AG04450 (cell line): ENCODE measurements around the gene KRT35. TPM values are rescaled to one million over a fixed set of nuclear protein-coding genes. Genes with fewer than 3 reads are reported as not detected.

Experiments
- CTCF ChIA-PET: fragments of 300-600, 350-600 bp; formaldehyde crosslinking; extraction: SDS; loops from one replicate; lab custom pipeline; 2022; ENCODE audit warnings: antibody characterized with exemption, inconsistent platforms; lab: Charles Lee
- POLR2A ChIA-PET: fragments of 350-600 bp; formaldehyde crosslinking; extraction: SDS; loops from one replicate; lab custom pipeline; 2021; ENCODE audit warnings: antibody characterized with exemption, inconsistent platforms; lab: Yijun Ruan, JAX
- DNase-seq: peaks from one replicate; pipeline ENCODE4 v3.0.0-alpha.2; 2011; ENCODE audit warnings: low read depth, low spot score
- H3K27ac ChIP-seq: one replicate; pipeline ENCODE4 v1.5.1; 2012; ENCODE audit warnings: low read depth, low read length, control low read depth
- H3K27me3 ChIP-seq: one replicate; pipeline ENCODE4 v1.6.0; 2012; ENCODE audit warnings: low read length; ENCODE audit not compliant: control insufficient read depth, insufficient read depth
- H3K4me3 ChIP-seq: 2 replicates; pipeline ENCODE4 v1.5.1; 2011; ENCODE audit warnings: mild to moderate bottlenecking, low read depth, low read length, control low read depth
- H3K9me3 ChIP-seq: 2 replicates; pipeline ENCODE4 v1.5.1; 2012; ENCODE audit warnings: low read length; ENCODE audit not compliant: control insufficient read depth, insufficient read depth
- polyA plus RNA-seq: library from polyadenylated mRNA; depleted of rRNA; stranded (reverse); fragments of >200 nt; gene quantifications from 2 replicates; pipeline ENCODE4 v1.2.3, GENCODE V29; 2011
- TF ChIP-seq, protein P1 (sequence below): IDR thresholded peaks from 2 replicates; pipeline ENCODE4 v1.5.1; 2011; ENCODE audit warnings: low read depth, low read length, control low read depth, inconsistent platforms

KRT35 gene
- polyA plus RNA-seq, 1 experiment = not detected

DNA sequence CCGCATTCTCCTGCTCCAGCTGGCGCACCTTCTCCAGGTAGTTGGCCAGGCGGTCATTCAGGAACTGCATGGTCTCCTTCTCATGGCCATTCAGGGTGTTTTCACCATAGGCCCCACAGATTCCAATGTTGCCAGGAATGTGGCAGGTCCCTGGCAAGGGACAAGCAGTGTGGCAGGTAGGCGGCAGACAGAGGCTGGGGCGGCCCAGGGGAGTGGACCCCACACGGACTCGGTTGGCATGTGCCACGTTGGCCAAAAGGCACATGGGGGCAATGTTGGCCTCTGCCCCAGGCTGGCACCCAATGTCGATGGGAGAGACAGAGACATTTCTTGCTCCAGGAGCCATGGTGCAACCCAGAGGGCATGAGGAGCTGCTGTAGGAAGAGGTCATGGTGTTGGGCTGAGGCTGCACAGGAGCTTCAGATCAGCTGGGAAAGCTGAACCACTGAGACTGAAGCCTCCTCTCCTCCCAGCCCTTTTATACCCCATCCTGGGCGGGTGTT lies 40.4 kb downstream of the KRT35 start, which contains the start of gene KRT38:
Gene KRT38 (minus strand): TSS at position 453 of the 503 bp plus-strand sequence. CDS start 62 bp downstream, at position 391.
- CTCF ChIA-PET = no interaction called here
- POLR2A ChIA-PET = no interaction called here

DNA sequence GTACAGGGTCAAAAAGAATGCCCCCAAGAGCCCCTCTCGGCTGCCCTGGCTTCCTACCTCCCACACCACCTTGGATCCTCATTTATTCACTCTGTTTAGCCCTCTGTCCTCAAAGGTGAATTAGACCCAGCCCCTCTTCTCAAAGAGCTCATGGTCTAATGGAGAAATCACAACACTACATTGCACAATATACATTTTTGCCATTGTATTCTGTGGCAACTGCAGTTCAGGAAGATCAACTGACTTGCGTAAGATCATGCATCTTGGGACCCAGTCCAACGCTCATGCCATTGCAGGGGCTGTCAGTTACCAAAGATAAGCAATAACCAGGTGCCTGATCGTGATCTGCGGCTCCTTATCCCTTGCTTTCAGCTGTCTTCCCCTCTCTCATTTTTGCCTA lies 41.6 kb downstream of the KRT35 start:
- ChIA-PET POLR2A (no interaction called here), CTCF (interaction anchor here (1.1 kb wide), 1 partner anchor 110 kb away, joined by 4 read pairs; no protein-coding TSS in a partner anchor)
- peaks cover 9% of the 10 kb centered on the region; the same call in 1 of the 2 replicates for H3K9me3 ChIP-seq
- no peak overlapping the region for H3K4me3 ChIP-seq
- H3K27me3 ChIP-seq = peaks cover 6% of the 10 kb centered on the region
- H3K27ac ChIP-seq = no peak overlapping the region
- TF ChIP-seq, protein P1, sequence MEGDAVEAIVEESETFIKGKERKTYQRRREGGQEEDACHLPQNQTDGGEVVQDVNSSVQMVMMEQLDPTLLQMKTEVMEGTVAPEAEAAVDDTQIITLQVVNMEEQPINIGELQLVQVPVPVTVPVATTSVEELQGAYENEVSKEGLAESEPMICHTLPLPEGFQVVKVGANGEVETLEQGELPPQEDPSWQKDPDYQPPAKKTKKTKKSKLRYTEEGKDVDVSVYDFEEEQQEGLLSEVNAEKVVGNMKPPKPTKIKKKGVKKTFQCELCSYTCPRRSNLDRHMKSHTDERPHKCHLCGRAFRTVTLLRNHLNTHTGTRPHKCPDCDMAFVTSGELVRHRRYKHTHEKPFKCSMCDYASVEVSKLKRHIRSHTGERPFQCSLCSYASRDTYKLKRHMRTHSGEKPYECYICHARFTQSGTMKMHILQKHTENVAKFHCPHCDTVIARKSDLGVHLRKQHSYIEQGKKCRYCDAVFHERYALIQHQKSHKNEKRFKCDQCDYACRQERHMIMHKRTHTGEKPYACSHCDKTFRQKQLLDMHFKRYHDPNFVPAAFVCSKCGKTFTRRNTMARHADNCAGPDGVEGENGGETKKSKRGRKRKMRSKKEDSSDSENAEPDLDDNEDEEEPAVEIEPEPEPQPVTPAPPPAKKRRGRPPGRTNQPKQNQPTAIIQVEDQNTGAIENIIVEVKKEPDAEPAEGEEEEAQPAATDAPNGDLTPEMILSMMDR = no peak
- DNase-seq = no peak

More for the DNA sequence above, 40.4 kb downstream of the KRT35 start, which contains the start of gene KRT38:
- Histone ChIP-seq H3K9me3 (peaks cover 9% of the 10 kb centered on the region; the same call in 1 of the 2 replicates), H3K27ac (no peak within 1 kb of the TSS), H3K4me3 (no peak within 1 kb of the TSS), H3K27me3 (peaks cover 10% of the 10 kb centered on the region)
- TF ChIP-seq, protein P1 = no peak
- no peak for DNase-seq

DNA sequence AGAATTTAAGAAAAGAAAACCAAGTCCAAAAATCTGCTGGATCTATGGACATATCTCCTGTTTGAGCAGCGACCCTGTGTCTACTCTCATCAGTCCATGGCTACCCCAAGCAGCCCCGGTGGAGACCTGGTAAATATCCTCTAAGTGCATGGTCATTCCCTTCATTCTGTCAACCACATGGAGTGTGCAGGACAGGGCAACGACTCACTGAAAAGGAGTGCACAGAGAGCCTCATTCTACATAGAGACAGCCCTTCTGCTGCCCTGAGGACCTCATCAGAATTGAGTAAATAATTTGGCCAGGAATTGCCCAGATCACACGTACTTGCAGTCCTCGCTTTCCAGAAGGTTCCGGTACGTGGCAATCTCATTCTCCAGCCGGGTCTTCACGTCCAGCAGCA lies 43.2 kb downstream of the KRT35 start:
- Histone ChIP-seq H3K27ac (no peak overlapping the region), H3K27me3 (peaks cover 6% of the 10 kb centered on the region), H3K4me3 (no peak overlapping the region), H3K9me3 (peaks cover 9% of the 10 kb centered on the region; the same call in 1 of the 2 replicates)
- TF ChIP-seq, protein P1 = no peak
- POLR2A ChIA-PET = no interaction called here
- DNase-seq = no peak
- CTCF ChIA-PET = no interaction called here

DNA sequence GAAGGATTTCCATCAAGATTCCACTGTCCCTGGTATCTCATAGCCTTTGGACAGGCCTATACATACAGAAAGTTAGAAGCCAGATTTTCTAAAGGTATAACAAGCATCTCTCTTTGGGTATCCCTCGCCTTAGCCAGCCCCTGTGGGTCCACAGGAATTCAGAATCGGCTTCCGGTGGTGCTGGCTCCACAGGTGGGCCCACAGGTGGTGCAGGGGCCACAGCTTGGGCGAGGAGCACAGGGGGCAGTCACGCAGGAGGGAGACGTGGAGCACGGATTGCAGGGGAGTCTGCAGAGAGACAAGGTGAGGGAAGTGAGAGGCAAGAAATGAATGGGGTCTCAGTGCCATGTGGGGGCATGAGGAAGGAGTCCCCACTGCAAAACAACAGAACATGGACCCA lies 43.7 kb downstream of the KRT35 start:
- no peak for DNase-seq
- H3K27me3 ChIP-seq = peaks cover 6% of the 10 kb centered on the region
- no peak overlapping the region for H3K4me3 ChIP-seq
- ChIA-PET CTCF (no interaction called here), POLR2A (no interaction called here)
- no peak overlapping the region for H3K27ac ChIP-seq
- TF ChIP-seq, protein P1 = no peak
- H3K9me3 ChIP-seq = peaks cover 9% of the 10 kb centered on the region; the same call in 1 of the 2 replicates

DNA sequence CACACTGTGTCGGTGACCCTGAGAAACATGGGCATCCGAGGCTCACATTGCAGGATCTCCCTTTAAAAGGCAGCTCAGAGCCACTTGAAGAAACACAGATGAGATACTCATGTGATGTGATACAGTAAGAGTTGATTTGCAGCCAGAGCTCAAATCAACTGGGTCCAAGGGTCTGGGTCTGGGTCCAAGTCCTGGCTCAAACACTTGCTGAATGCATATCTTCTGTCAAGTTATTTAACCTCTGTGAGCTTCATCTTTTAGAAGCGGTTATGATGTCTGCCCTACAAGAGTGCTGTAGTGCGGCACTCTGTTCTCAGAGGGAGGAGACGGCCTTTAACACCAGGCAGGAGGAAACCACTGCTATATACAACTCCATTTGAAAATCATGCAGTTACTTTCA lies 46.5 kb downstream of the KRT35 start:
- CTCF ChIA-PET = interaction anchor here (1.1 to 1.4 kb wide), 2 partner anchors 114 to 115 kb away, joined by 3 read pairs; no protein-coding TSS in a partner anchor
- H3K27ac ChIP-seq = no peak overlapping the region
- H3K9me3 ChIP-seq = peaks cover 5% of the 10 kb centered on the region; the same call in 1 of the 2 replicates
- TF ChIP-seq, protein P1 = no peak
- POLR2A ChIA-PET = interaction anchor here (0.6 kb wide), 1 partner anchor 167 kb away, joined by 3 read pairs; no protein-coding TSS in a partner anchor
- peaks cover 4% of the 10 kb centered on the region for H3K27me3 ChIP-seq
- no peak overlapping the region for H3K4me3 ChIP-seq
- DNase-seq = no peak
